GM12891 (cell line): ENCODE results near the gene MTMR4.
A peak's percentile ranks its signal among the peaks of the same experiment; 100 is the strongest.
"Not testable (repeated sequence)": the region's sequence is repeated elsewhere in the genome, so short reads cannot be mapped to it uniquely, and the experiment has no call there.

Source experiments
- DNase-seq: peaks from one replicate; pipeline ENCODE4 v3.0.0; 2011; ENCODE audit warnings: low spot score; ENCODE audit not compliant: insufficient read length
- FAIRE-seq: peaks from 2 replicates; lab custom pipeline; 2011; peaks lifted over from hg19 to GRCh38; lab: Jason Lieb, UNC
- PAX5 ChIP-seq: IDR thresholded peaks from 2 replicates; pipeline ENCODE4 v1.6.1; 2011; ENCODE audit warnings: low read length, moderate library complexity, mild to moderate bottlenecking; ENCODE audit not compliant: insufficient read depth, severe bottlenecking
- POLR2A ChIP-seq: IDR thresholded peaks from 2 replicates; pipeline ENCODE4 v1.6.1; 2011; ENCODE audit warnings: low read depth, low read length, control low read depth
- POLR2AphosphoS5 ChIP-seq: IDR thresholded peaks from 2 replicates; pipeline ENCODE4 v1.6.1; 2011; ENCODE audit warnings: low read depth, low read length, control low read depth
- POU2F2 ChIP-seq: IDR thresholded peaks from 2 replicates; pipeline ENCODE4 v1.6.1; 2011; ENCODE audit warnings: low read depth, mild to moderate bottlenecking, control low read depth, low read length, moderate library complexity
- SPI1 ChIP-seq: IDR thresholded peaks from 2 replicates; pipeline ENCODE4 v1.6.1; 2011; ENCODE audit warnings: low read depth, low read length, control low read depth
- TAF1 ChIP-seq: IDR thresholded peaks from 2 replicates; pipeline ENCODE4 v1.6.1; 2011; ENCODE audit warnings: low read depth, low read length, control low read depth

The MTMR4 gene

DNA sequence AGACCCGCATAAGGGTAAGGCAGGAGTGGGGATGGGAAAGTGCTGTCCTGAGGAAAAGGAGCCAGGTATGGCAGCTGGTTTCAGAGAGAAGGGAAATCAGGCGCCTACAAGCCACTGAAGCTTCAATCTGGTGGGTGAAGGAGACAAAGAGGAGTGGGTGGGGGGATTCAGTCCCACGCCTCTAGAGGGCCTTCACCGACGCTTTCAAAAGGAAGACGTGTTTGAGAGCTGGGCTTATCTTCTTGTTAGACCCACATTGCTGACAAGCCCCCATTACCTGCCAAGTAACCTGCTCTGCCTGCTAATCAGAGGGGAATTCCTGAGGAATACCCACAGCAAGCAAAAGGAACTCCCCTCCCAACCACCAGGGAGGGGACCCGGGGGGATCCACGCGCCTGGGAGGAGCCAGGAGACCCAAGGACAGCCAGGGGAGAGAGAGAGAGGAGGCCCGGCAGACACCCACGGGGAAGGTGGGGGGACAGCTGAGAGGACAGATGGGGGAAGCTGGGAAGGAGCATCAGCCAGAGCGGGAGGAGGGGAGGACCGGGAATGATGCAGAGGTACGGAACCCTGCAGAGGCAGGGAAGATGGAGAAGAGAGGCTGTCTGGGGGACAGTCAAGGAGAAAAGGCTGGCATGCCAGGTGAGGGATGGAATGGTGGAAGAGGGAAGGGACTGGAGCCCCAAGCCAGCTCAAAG is 1.0 kb downstream of the MTMR4 start:
- no peak for FAIRE-seq
- DNase-seq, result no peak
- no peak for TF ChIP-seq SPI1
- TF ChIP-seq POLR2A, result no peak; the same call in 1 of the 2 replicates

GRCh38 chr17:58510075-58510474 is 4.4 kb downstream of the MTMR4 start:
- FAIRE-seq (no peak), DNase-seq (no peak)
- TF ChIP-seq PAX5 (no peak), SPI1 (peak; percentile 16; the same call in 1 of the 2 replicates), TAF1 (no peak)

GRCh38 chr17:58508341-58509067 is 5.9 kb downstream of the MTMR4 start:
- DNase-seq (no peak), FAIRE-seq (no peak)
- TF ChIP-seq POU2F2, result no peak
- no peak for TF ChIP-seq PAX5
- TF ChIP-seq TAF1, result no peak
- TF ChIP-seq POLR2A, result no peak
- TF ChIP-seq SPI1, result no peak
- no peak for TF ChIP-seq POLR2AphosphoS5

DNA sequence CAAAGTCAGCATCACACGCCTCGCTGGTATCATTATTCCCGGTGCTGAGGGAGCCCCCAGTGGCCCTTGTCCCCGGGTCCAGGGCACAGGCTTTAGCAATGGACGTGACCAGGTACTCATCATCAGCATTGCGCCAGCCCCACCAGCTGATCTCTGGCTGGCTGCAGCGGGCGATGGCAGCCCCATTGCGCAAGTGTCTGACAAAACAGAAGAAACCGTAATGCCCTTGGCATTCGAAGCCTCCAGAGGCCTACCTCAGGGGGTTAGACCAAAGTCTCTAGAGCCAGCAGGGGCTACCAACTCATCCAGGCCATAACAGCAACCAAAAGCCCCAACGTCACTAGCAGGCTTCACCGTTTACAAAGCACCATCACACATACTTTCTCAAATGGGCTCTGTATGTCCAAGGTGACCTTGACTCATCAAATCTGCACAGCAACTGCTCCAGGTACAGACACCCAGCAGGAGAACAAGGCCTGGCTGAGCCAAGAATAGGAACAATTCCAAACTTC is 7.3 kb downstream of the MTMR4 start:
- TF ChIP-seq PAX5, result no peak
- no peak for TF ChIP-seq POLR2A
- TF ChIP-seq TAF1, result no peak
- no peak for FAIRE-seq
- no peak for DNase-seq

- TF ChIP-seq POLR2AphosphoS5 (no peak), TAF1 (no peak), SPI1 (no peak), POU2F2 (no peak), POLR2A (no peak), PAX5 (no peak)
- no peak for FAIRE-seq
- no peak for DNase-seq
Observed at GRCh38 chr17:58506354-58507080, 7.9 kb downstream of the MTMR4 start.

- DNase-seq (peak; percentile 74), FAIRE-seq (peak; percentile 85)
- peak; percentile 100 for TF ChIP-seq SPI1
- no peak for TF ChIP-seq POLR2A
Observed at GRCh38 chr17:58504826-58505351, 9.5 kb downstream of the MTMR4 start.

- FAIRE-seq, result no peak
- no peak for TF ChIP-seq PAX5
- TF ChIP-seq POLR2AphosphoS5, result no peak
- TF ChIP-seq POLR2A, result no peak
- no peak for TF ChIP-seq POU2F2
- TF ChIP-seq TAF1, result no peak
- no peak for TF ChIP-seq SPI1
- DNase-seq, result no peak
Observed at GRCh38 chr17:58503866-58504265, 10.6 kb downstream of the MTMR4 start.

- not testable (repeated sequence) for DNase-seq
Observed at GRCh38 chr17:58503134-58503533, 11.3 kb downstream of the MTMR4 start.

DNA sequence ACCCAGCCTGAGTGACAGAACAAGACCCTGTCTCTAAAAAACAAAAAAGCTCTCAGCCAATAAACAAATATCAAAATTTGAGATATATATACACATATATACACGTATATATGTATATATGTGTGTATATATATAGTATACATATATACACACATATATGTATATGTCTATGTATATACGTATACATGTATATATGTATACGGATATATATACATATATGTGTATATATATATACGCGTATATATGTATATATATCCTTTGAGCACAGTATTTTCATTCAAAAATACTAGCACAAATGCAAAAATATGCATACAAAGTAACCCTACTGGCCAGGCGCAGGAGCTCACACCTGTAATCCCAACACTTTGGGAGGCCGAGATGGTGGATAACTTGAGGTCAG is 13.0 kb downstream of the MTMR4 start:
- no peak for FAIRE-seq
- DNase-seq, result no peak
- TF ChIP-seq TAF1 (no peak), SPI1 (no peak), POU2F2 (no peak), POLR2A (no peak), POLR2AphosphoS5 (no peak), PAX5 (no peak)

More at GRCh38 chr17:58503134-58503533, 11.3 kb downstream of the MTMR4 start:
- FAIRE-seq, result not testable (repeated sequence)
